Panc1 (cell line): Measurements from ENCODE around the gene GPR6.

Source experiments
- POLR2AphosphoS5 ChIP-seq: IDR thresholded peaks from 2 replicates; pipeline ENCODE4 v1.6.1; 2012; ENCODE audit warnings: mild to moderate bottlenecking, low read depth, low read length, moderate library complexity
- SIN3A ChIP-seq: IDR thresholded peaks from 2 replicates; pipeline ENCODE4 v1.6.1; 2012; ENCODE audit warnings: low read depth, mild to moderate bottlenecking, low read length, moderate library complexity, borderline replicate concordance; ENCODE audit not compliant: insufficient read depth
- TCF7L2 ChIP-seq: IDR thresholded peaks from 2 replicates; pipeline ENCODE4 v1.6.1; 2011; ENCODE audit warnings: mild to moderate bottlenecking, low read depth, low read length, inconsistent platforms
- TF ChIP-seq, protein P1 (sequence below): fragments of 450-650 bp; IDR thresholded peaks from 2 replicates; pipeline ENCODE4 v1.5.1; 2017; ENCODE audit warnings: mild to moderate bottlenecking
- TF ChIP-seq, protein P2 (sequence below), 2 experiments: IDR thresholded peaks; 2 replicates each; pipeline ENCODE4 v1.6.1; 2011 to 2012; ENCODE audit warnings: low read depth in 2 of 2, control low read depth in 1 of 2, low read length in 1 of 2, mild to moderate bottlenecking in 1 of 2, moderate library complexity in 1 of 2; ENCODE audit not compliant: insufficient read depth in 1 of 2

DNA sequence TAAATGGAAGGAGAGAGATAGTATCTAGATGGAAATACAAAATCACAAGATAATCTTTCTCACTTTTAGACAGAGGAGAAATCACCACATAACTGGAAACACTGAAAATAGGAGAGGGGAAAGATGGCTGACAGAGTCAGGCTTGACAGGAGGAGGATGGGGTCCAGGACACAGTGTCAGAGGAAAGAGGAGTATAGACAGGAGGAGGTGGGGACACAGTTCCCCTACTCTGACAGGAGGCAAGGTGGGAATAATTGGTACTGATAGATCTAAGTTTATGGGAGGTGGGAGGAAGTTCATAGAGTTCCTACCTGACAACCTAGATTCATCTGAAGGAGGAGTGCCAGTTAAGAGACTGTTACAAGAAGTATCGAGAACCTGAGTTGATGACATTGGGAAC is 9.1 kb downstream of the GPR6 start:
- TF ChIP-seq, protein P1, sequence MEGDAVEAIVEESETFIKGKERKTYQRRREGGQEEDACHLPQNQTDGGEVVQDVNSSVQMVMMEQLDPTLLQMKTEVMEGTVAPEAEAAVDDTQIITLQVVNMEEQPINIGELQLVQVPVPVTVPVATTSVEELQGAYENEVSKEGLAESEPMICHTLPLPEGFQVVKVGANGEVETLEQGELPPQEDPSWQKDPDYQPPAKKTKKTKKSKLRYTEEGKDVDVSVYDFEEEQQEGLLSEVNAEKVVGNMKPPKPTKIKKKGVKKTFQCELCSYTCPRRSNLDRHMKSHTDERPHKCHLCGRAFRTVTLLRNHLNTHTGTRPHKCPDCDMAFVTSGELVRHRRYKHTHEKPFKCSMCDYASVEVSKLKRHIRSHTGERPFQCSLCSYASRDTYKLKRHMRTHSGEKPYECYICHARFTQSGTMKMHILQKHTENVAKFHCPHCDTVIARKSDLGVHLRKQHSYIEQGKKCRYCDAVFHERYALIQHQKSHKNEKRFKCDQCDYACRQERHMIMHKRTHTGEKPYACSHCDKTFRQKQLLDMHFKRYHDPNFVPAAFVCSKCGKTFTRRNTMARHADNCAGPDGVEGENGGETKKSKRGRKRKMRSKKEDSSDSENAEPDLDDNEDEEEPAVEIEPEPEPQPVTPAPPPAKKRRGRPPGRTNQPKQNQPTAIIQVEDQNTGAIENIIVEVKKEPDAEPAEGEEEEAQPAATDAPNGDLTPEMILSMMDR: no peak
- no peak for TF ChIP-seq POLR2AphosphoS5
- TF ChIP-seq, protein P2, sequence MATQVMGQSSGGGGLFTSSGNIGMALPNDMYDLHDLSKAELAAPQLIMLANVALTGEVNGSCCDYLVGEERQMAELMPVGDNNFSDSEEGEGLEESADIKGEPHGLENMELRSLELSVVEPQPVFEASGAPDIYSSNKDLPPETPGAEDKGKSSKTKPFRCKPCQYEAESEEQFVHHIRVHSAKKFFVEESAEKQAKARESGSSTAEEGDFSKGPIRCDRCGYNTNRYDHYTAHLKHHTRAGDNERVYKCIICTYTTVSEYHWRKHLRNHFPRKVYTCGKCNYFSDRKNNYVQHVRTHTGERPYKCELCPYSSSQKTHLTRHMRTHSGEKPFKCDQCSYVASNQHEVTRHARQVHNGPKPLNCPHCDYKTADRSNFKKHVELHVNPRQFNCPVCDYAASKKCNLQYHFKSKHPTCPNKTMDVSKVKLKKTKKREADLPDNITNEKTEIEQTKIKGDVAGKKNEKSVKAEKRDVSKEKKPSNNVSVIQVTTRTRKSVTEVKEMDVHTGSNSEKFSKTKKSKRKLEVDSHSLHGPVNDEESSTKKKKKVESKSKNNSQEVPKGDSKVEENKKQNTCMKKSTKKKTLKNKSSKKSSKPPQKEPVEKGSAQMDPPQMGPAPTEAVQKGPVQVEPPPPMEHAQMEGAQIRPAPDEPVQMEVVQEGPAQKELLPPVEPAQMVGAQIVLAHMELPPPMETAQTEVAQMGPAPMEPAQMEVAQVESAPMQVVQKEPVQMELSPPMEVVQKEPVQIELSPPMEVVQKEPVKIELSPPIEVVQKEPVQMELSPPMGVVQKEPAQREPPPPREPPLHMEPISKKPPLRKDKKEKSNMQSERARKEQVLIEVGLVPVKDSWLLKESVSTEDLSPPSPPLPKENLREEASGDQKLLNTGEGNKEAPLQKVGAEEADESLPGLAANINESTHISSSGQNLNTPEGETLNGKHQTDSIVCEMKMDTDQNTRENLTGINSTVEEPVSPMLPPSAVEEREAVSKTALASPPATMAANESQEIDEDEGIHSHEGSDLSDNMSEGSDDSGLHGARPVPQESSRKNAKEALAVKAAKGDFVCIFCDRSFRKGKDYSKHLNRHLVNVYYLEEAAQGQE (IDR thresholded peaks at IDR 0.05; ENCODE audit: insufficient read depth in 1 of 2, low read depth in 2 of 2, low read length in 1 of 2): no peak
- no peak for TF ChIP-seq SIN3A
- TF ChIP-seq TCF7L2: no peak
